ENCODE measurements around the gene MAPK8.
"Not testable (repeated sequence)": the region's sequence is repeated elsewhere in the genome, so short reads cannot be mapped to it uniquely, and the experiment has no call there.

The MAPK8 gene

GRCh38 chr10:48336978-48337599 lies 30.6 kb downstream of the MAPK8 start:
- CTCF ChIA-PET, result no interaction called here
- DNase-seq (ENCODE audit: extremely low spot score), result peak; percentile 20
- POLR2A ChIA-PET, result no interaction called here
- TF ChIP-seq CTCF (IDR thresholded peaks at IDR 0.05; ENCODE audit: control extremely low read depth, extremely low read depth, low read depth, missing control alignments), result no peak

GRCh38 chr10:48340734-48341133 lies 34.3 kb downstream of the MAPK8 start:
- no peak for TF ChIP-seq CTCF (IDR thresholded peaks at IDR 0.05; ENCODE audit: control extremely low read depth, extremely low read depth, low read depth, missing control alignments)
- no peak for DNase-seq (ENCODE audit: extremely low spot score)
- POLR2A ChIA-PET, result no interaction called here
- CTCF ChIA-PET, result interaction anchor here (1.0 kb wide), 2 partner anchors 14 to 318 kb away, joined by 3 to 4 read pairs; no protein-coding TSS in a partner anchor

GRCh38 chr10:48343106-48343505 lies 36.6 kb downstream of the MAPK8 start:
- POLR2A ChIA-PET, result no interaction called here
- TF ChIP-seq CTCF (IDR thresholded peaks at IDR 0.05; ENCODE audit: control extremely low read depth, extremely low read depth, low read depth, missing control alignments), result no peak
- no peak for DNase-seq (ENCODE audit: extremely low spot score)
- CTCF ChIA-PET, result interaction anchor here (1.2 to 1.9 kb wide), 5 partner anchors 10 to 313 kb away, joined by 4 to 7 read pairs (median 5); no protein-coding TSS in a partner anchor

- ChIA-PET POLR2A (no interaction called here), CTCF (interaction anchor here (1.2 to 1.9 kb wide), 5 partner anchors 10 to 312 kb away, joined by 4 to 7 read pairs (median 5); no protein-coding TSS in a partner anchor)
- TF ChIP-seq CTCF (IDR thresholded peaks at IDR 0.05; ENCODE audit: control extremely low read depth, extremely low read depth, low read depth, missing control alignments), result no peak
- DNase-seq (ENCODE audit: extremely low spot score), result no peak
Observed at GRCh38 chr10:48343921-48344598, 37.6 kb downstream of the MAPK8 start.

GRCh38 chr10:48346248-48346647 lies 39.8 kb downstream of the MAPK8 start:
- POLR2A ChIA-PET; DNase-seq (ENCODE audit: extremely low spot score): not testable (repeated sequence)
- CTCF ChIA-PET, result interaction anchor here (1.3 kb wide), 1 partner anchor 17 kb away, joined by 3 read pairs; no protein-coding TSS in a partner anchor

GRCh38 chr10:48347539-48347938 lies 41.1 kb downstream of the MAPK8 start:
- CTCF ChIA-PET, result interaction anchor here (0.7 kb wide), 1 partner anchor 14 kb away, joined by 3 read pairs; no protein-coding TSS in a partner anchor
- POLR2A ChIA-PET; DNase-seq (ENCODE audit: extremely low spot score): not testable (repeated sequence)

- DNase-seq (ENCODE audit: extremely low spot score); POLR2A ChIA-PET: not testable (repeated sequence)
- CTCF ChIA-PET, result interaction anchor here (0.7 kb wide), 1 partner anchor 13 kb away, joined by 3 read pairs; no protein-coding TSS in a partner anchor
Observed at GRCh38 chr10:48347943-48348342, 41.5 kb downstream of the MAPK8 start.

- ChIA-PET CTCF (interaction anchor here (1.1 to 2.4 kb wide), 3 partner anchors 8 to 13 kb away, joined by 3 to 13 read pairs (median 3); no protein-coding TSS in a partner anchor), POLR2A (no interaction called here)
- TF ChIP-seq CTCF (IDR thresholded peaks at IDR 0.05; ENCODE audit: control extremely low read depth, extremely low read depth, low read depth, missing control alignments), result no peak
- no peak for DNase-seq (ENCODE audit: extremely low spot score)
Observed at GRCh38 chr10:48353246-48353645, 46.8 kb downstream of the MAPK8 start.
